ENCODE measurements around the gene ATP8A2. TPM values are rescaled to one million over a fixed set of nuclear protein-coding genes. Genes with fewer than 3 reads are reported as not detected.

The ATP8A2 gene
- total RNA-seq, 2 donors from 2014 or later: 0.41 to 1.6 TPM

DNA sequence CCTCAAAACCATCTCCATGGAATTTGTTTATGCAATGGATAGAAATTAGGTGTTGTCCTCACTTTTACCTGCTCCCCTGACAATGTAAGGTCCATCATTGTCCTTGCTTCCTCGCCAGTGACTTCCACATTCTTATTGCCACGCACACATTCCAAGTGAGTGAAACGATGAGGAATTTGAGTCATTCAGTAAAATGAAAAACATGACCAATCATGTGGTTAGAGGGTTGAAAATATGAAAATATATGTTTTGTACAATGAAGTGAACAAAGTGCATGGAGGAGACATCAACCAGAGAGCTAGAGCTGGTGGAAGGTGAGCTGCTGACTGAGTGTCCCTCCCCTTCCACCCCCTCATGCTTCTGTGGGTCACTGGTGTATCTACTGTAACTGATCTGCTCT is 91.7 kb downstream of the ATP8A2 start:
- no peak for ATAC-seq (ENCODE audit: insufficient number of reproducible peaks, low FRiP score, low read depth)
- TF ChIP-seq CTCF (IDR thresholded peaks at IDR 0.05): no peak
- no peaks in the 10 kb centered on the region for H3K9me3 ChIP-seq

GRCh38 chr13:25466880-25467279 is 95.1 kb downstream of the ATP8A2 start:
- H3K27ac ChIP-seq: no peak overlapping the region
- ATAC-seq (ENCODE audit: insufficient number of reproducible peaks, low FRiP score, low read depth) (no peak), DNase-seq (ENCODE audit: low spot score) (no peak)
- H3K4me1 ChIP-seq (ENCODE audit: control insufficient read depth in 1 of 2, low read depth in 2 of 2): no peaks in the 10 kb centered on the region
- H3K36me3 ChIP-seq: no peaks in the 10 kb centered on the region
- no peaks in the 10 kb centered on the region for H3K9me3 ChIP-seq
- no peak for TF ChIP-seq CTCF (IDR thresholded peaks at IDR 0.05)
- no peaks in the 10 kb centered on the region for H3K27me3 ChIP-seq (replicated peaks; ENCODE audit: insufficient read depth)
- H3K4me3 ChIP-seq: no peak overlapping the region

More for the DNA sequence above, 91.7 kb downstream of the ATP8A2 start:
- no peak for DNase-seq (ENCODE audit: low spot score)
- Histone ChIP-seq H3K4me3 (no peak overlapping the region), H3K4me1 (ENCODE audit: control insufficient read depth in 1 of 2, low read depth in 2 of 2) (no peaks in the 10 kb centered on the region), H3K36me3 (no peaks in the 10 kb centered on the region), H3K27ac (no peak overlapping the region), H3K27me3 (replicated peaks; ENCODE audit: insufficient read depth) (no peaks in the 10 kb centered on the region)

- ATAC-seq (ENCODE audit: insufficient number of reproducible peaks, low FRiP score, low read depth) (no peak), DNase-seq (ENCODE audit: low spot score) (no peak)
- no peak for TF ChIP-seq CTCF (IDR thresholded peaks at IDR 0.05)
- Histone ChIP-seq H3K36me3 (no peaks in the 10 kb centered on the region), H3K9me3 (no peaks in the 10 kb centered on the region), H3K4me3 (no peak overlapping the region), H3K4me1 (ENCODE audit: control insufficient read depth in 1 of 2, low read depth in 2 of 2) (no peaks in the 10 kb centered on the region), H3K27me3 (replicated peaks; ENCODE audit: insufficient read depth) (no peaks in the 10 kb centered on the region), H3K27ac (no peak overlapping the region)
Measured at GRCh38 chr13:25468325-25469168, 96.8 kb downstream of the ATP8A2 start.

- H3K27me3 ChIP-seq (replicated peaks; ENCODE audit: insufficient read depth): no peaks in the 10 kb centered on the region
- no peak for ATAC-seq (ENCODE audit: insufficient number of reproducible peaks, low FRiP score, low read depth)
- DNase-seq (ENCODE audit: low spot score): no peak
- no peaks in the 10 kb centered on the region for H3K9me3 ChIP-seq
- H3K27ac ChIP-seq: no peak overlapping the region
- no peak for TF ChIP-seq CTCF (IDR thresholded peaks at IDR 0.05)
- no peaks in the 10 kb centered on the region for H3K36me3 ChIP-seq
- no peaks in the 10 kb centered on the region for H3K4me1 ChIP-seq (ENCODE audit: control insufficient read depth in 1 of 2, low read depth in 2 of 2)
- H3K4me3 ChIP-seq: no peak overlapping the region
Measured at GRCh38 chr13:25469169-25469525, 97.4 kb downstream of the ATP8A2 start.

GRCh38 chr13:25473864-25474263 is 102.1 kb downstream of the ATP8A2 start:
- ATAC-seq (ENCODE audit: insufficient number of reproducible peaks, low FRiP score, low read depth) (no peak), DNase-seq (ENCODE audit: low spot score) (no peak)
- Histone ChIP-seq H3K4me3 (no peak overlapping the region), H3K4me1 (ENCODE audit: control insufficient read depth in 1 of 2, low read depth in 2 of 2) (no peaks in the 10 kb centered on the region), H3K9me3 (no peaks in the 10 kb centered on the region), H3K27ac (no peak overlapping the region), H3K36me3 (no peaks in the 10 kb centered on the region), H3K27me3 (replicated peaks; ENCODE audit: insufficient read depth) (no peaks in the 10 kb centered on the region)
- TF ChIP-seq CTCF (IDR thresholded peaks at IDR 0.05): no peak
